ENCODE measurements around the gene POLR3E. TPM values are rescaled to one million over a fixed set of nuclear protein-coding genes. Genes with fewer than 3 reads are reported as not detected.

The POLR3E gene
- polyA plus RNA-seq, 1 donor (not counting 4 experiments of a cell fraction or from before 2014, with no cell fraction given) = 74.0 TPM

DNA sequence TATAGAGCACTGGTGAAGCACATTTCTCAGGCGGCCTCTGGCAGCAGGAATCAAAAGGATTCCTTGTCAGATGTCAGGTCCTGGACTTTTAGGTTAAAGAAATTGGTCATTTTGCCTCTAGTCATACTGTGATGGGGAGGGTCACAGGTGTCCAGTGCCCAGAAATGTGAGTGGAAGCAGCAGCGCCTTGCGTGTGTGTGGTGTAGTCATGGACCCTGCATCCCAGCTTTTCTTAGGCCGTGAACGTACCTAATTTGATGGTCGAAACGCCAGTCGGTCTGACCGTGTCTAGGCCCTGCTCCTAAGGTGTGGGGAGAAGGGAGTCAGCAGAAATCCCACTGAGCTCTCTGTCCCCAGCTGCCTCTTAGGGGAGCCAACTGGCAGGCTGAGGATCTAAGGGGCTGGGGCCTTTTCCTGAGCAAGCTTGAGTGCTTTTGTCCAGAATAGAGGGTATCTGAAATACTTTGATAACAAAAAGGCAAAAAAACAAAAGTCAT, 32.0 kb downstream of the POLR3E start:
- dilution Hi-C loops (cut with MboI; ENCODE audit: extremely low pct_ligation_motif_present, low sequenced_read_pairs) = no loop called here
- Histone ChIP-seq H2AFZ (ENCODE audit: control insufficient read depth, low read length) (no peak overlapping the region), H3K36me3 (ENCODE audit: control insufficient read depth in 2 of 2, extremely low read depth in 1 of 2, insufficient read depth in 2 of 2, low read length in 2 of 2) (peaks cover 26 to 34% of the 10 kb centered on the region in 2 experiments), H3K4me3 (ENCODE audit: control insufficient read depth in 2 of 3, extremely low read depth in 1 of 3, insufficient read depth in 2 of 3, low read depth in 1 of 3, low read length in 3 of 3) (no peak overlapping the region), H3K79me2 (ENCODE audit: control insufficient read depth, insufficient read depth, low read length) (peaks cover 2% of the 10 kb centered on the region), H3K27ac (ENCODE audit: control insufficient read depth, insufficient read depth, low read length) (no peak overlapping the region), H3K27me3 (ENCODE audit: control insufficient read depth, extremely low read depth, insufficient read depth, low read length) (no peaks in the 10 kb centered on the region), H4K20me1 (ENCODE audit: control insufficient read depth, extremely low read depth, insufficient read depth, low read length) (peaks cover 4% of the 10 kb centered on the region), H3K9me3 (ENCODE audit: control insufficient read depth, low read depth, low read length) (no peaks in the 10 kb centered on the region), H3K9me1 (ENCODE audit: control insufficient read depth, extremely low read depth, insufficient read depth, low read length) (no peaks in the 10 kb centered on the region), H3K4me2 (ENCODE audit: control insufficient read depth, extremely low read depth, insufficient read depth, low read depth, low read length) (no peak overlapping the region), H3K9ac (ENCODE audit: control insufficient read depth, extremely low read depth, insufficient read depth, low read length) (no peak overlapping the region), H3K4me1 (ENCODE audit: control insufficient read depth, extremely low read depth, insufficient read depth, low read length) (no peaks in the 10 kb centered on the region)
- DNase-seq (ENCODE audit: low read depth, low spot score) (no peak), FAIRE-seq (no peak)
- TF ChIP-seq, protein P1, sequence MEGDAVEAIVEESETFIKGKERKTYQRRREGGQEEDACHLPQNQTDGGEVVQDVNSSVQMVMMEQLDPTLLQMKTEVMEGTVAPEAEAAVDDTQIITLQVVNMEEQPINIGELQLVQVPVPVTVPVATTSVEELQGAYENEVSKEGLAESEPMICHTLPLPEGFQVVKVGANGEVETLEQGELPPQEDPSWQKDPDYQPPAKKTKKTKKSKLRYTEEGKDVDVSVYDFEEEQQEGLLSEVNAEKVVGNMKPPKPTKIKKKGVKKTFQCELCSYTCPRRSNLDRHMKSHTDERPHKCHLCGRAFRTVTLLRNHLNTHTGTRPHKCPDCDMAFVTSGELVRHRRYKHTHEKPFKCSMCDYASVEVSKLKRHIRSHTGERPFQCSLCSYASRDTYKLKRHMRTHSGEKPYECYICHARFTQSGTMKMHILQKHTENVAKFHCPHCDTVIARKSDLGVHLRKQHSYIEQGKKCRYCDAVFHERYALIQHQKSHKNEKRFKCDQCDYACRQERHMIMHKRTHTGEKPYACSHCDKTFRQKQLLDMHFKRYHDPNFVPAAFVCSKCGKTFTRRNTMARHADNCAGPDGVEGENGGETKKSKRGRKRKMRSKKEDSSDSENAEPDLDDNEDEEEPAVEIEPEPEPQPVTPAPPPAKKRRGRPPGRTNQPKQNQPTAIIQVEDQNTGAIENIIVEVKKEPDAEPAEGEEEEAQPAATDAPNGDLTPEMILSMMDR (optimal IDR thresholded peaks at IDR 0.05 in 1 of 3, IDR thresholded peaks at IDR 0.05 in 1 of 3, conservative IDR thresholded peaks at IDR 0.05 in 1 of 3; ENCODE audit: extremely low read depth in 1 of 3, insufficient read depth in 2 of 3, low read length in 3 of 3) = no peak
- TF ChIP-seq EZH2 (IDR thresholded peaks at IDR 0.05; ENCODE audit: low read length) = no peak

DNA sequence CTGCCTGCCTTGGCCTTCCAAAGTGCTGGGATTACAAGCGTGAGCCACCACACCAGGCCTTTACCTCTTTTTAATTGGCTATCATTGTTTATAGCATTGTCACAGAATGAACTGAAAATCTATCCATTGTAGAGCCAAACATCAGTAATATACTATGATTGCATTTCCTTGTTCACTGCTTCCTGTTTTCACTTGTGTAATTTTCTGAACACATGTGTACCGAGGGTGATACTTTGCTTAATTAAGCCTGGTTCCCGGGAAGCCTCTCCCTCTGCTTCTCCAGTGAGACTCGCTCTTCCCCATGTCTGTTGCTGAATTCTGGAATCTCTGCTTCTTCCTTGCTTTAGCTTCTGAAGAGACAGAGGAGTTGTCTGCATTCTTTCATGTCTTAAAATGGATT, 33.1 kb downstream of the POLR3E start:
- dilution Hi-C loops (cut with MboI; ENCODE audit: extremely low pct_ligation_motif_present, low sequenced_read_pairs) = no loop called here
- H4K20me1 ChIP-seq (ENCODE audit: control insufficient read depth, extremely low read depth, insufficient read depth, low read length) = peaks cover 4% of the 10 kb centered on the region
- no peaks in the 10 kb centered on the region for H3K4me1 ChIP-seq (ENCODE audit: control insufficient read depth, extremely low read depth, insufficient read depth, low read length)
- H3K9me3 ChIP-seq (ENCODE audit: control insufficient read depth, low read depth, low read length) = no peaks in the 10 kb centered on the region
- no peak overlapping the region for H2AFZ ChIP-seq (ENCODE audit: control insufficient read depth, low read length)
- no peak for DNase-seq (ENCODE audit: low read depth, low spot score)
- no peak overlapping the region for H3K4me3 ChIP-seq (ENCODE audit: control insufficient read depth in 2 of 3, extremely low read depth in 1 of 3, insufficient read depth in 2 of 3, low read depth in 1 of 3, low read length in 3 of 3)
- no peaks in the 10 kb centered on the region for H3K27me3 ChIP-seq (ENCODE audit: control insufficient read depth, extremely low read depth, insufficient read depth, low read length)
- H3K79me2 ChIP-seq (ENCODE audit: control insufficient read depth, insufficient read depth, low read length) = peaks cover 2% of the 10 kb centered on the region
- no peak for FAIRE-seq
- H3K4me2 ChIP-seq (ENCODE audit: control insufficient read depth, extremely low read depth, insufficient read depth, low read depth, low read length) = no peak overlapping the region
- peaks cover 26 to 38% of the 10 kb centered on the region in 2 experiments for H3K36me3 ChIP-seq (ENCODE audit: control insufficient read depth in 2 of 2, extremely low read depth in 1 of 2, insufficient read depth in 2 of 2, low read length in 2 of 2)
- no peak for TF ChIP-seq EZH2 (IDR thresholded peaks at IDR 0.05; ENCODE audit: low read length)
- TF ChIP-seq, protein P1 (optimal IDR thresholded peaks at IDR 0.05 in 1 of 3, IDR thresholded peaks at IDR 0.05 in 1 of 3, conservative IDR thresholded peaks at IDR 0.05 in 1 of 3; ENCODE audit: extremely low read depth in 1 of 3, insufficient read depth in 2 of 3, low read length in 3 of 3) = no peak
- no peak overlapping the region for H3K9ac ChIP-seq (ENCODE audit: control insufficient read depth, extremely low read depth, insufficient read depth, low read length)
- H3K9me1 ChIP-seq (ENCODE audit: control insufficient read depth, extremely low read depth, insufficient read depth, low read length) = no peaks in the 10 kb centered on the region
- no peak overlapping the region for H3K27ac ChIP-seq (ENCODE audit: control insufficient read depth, insufficient read depth, low read length)
